Stimulated activated CD8-positive, alpha-beta memory T cell treated with anti-CD3 and anti-CD28 coated beads, Interleukin-4, amount 100 ng/mL, for 4 hours (primary cell): ENCODE results near the gene DSCAML1.

Experiments
- DNase-seq, 2 donors: peaks; one replicate each; pipeline ENCODE4 v3.0.0-alpha.2; 2020; ENCODE audit warnings: low read depth in 2 of 2, low spot score in 1 of 2

Gene DSCAML1

GRCh38 chr11:117701781-117702180 is 95.2 kb downstream of the DSCAML1 start:
- DNase-seq, result no peak

DNA sequence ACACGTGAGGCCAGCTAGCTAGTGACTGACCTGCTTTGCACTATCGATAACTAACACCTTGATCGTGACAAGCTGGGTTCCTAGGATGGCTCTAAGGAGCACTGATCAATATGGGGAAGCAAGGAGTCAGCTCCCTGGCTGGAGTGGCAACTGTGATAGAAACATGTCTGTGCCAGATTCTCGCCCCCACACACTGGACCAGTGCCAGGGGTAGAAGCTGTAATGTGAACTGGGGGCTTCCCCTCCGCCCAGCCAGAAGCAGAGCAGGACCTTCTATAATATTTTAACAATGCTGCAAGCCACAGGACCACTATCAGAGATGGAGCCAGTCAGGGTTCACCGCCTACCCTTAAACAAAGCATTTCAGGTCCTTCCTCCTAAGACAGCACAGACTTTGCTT is 96.5 kb downstream of the DSCAML1 start:
- DNase-seq, result no peak

- DNase-seq, result no peak
These were observed 99.7 kb downstream of the DSCAML1 start for GRCh38 chr11:117697319-117697718.

GRCh38 chr11:117696540-117696939 is 100.5 kb downstream of the DSCAML1 start:
- no peak for DNase-seq

GRCh38 chr11:117693344-117693743 is 103.7 kb downstream of the DSCAML1 start:
- DNase-seq, result no peak

- no peak for DNase-seq
These were observed 105.5 kb downstream of the DSCAML1 start for GRCh38 chr11:117691516-117691915.

- no peak for DNase-seq
These were observed 105.8 kb downstream of the DSCAML1 start for GRCh38 chr11:117691218-117691514.

- no peak for DNase-seq
These were observed 106.4 kb downstream of the DSCAML1 start for GRCh38 chr11:117690484-117691217.

DNA sequence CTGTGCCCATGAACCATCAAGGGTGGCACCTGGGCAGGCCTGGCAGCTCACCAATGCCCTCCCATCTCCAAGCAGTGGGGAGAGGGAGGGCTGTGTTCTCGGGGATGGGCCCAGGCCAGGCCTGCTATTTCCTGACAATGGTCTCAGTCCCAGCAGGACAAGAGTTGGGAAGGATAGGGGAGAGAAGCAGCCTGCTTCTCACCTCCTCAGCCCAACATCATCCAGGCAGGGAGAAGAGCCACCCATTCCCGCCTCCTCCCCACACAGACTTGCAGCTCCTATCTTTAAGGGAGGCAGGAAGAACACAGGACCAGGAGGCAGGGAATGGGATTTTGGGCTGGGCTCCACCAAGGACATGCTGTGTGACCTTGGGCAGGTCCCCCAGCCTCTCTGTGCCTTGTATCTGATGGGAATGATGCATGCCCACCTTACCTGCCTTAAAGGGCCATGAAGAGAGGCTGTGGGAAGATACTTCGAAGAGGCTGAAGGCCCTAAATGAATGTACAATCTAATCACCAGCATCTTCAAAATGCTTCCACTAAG is 108.7 kb downstream of the DSCAML1 start:
- no peak for DNase-seq

DNA sequence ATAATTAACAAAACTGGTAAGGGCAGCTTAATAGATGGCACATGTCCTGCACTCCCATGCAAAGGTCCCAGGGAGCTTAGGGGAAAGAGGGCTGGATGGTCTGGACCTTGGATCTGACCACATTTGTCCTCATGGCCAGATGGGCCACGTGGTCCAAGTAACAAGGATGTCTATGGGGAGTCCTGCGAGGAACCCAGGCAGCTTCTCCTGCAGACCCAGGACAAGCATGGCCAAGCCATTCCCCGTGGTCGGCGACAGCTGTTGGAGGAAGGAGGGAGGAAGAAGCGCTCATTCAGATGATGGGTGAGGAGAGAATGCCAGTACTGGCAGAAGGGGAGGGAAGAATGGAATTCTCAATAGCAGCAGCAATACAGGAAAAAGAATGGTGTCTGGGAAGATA is 109.2 kb downstream of the DSCAML1 start:
- no peak for DNase-seq

DNA sequence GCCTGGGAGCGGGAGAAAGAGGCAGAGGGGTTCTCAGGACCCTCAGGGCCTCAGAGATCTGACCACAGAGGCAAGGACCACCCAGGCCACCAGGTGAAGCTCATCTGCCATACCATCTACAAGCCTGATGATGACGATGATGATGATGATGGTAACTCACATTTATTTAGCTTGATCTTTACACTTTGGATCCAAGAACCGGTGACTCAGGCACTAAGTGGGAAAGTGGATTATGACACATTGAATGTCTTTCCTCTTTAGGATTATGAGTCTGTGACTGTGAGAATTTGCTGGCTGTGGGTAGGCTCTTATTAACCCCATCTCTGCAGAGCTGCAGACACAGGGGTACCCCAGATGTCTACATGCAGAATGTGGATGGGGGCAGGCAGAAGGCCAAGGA is 110.3 kb downstream of the DSCAML1 start:
- no peak for DNase-seq

- DNase-seq, result no peak
These were observed 111.5 kb downstream of the DSCAML1 start for GRCh38 chr11:117685566-117685965.

DNA sequence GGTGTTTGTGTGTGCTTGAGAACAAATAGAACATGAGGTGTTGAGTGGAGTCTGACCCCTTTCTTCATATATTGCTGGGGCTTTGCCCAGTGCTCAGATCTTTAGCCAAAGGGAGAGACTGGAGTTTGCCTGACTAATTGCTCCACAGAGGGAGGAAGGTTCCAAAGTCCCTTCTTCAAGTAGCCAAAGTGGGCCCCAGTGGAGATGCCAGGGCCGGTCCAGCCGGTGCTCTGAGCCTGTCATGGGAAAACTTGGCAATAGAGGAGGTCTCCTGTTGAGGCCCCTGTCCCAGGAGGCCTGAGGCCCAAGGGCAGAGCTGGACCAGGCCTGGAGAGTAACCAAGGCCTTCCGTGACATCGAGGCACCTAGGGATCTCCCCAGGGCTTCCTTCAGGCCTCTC is 112.3 kb downstream of the DSCAML1 start:
- DNase-seq, result no peak

GRCh38 chr11:117684111-117684510 is 112.9 kb downstream of the DSCAML1 start:
- no peak for DNase-seq

- no peak for DNase-seq
These were observed 115.6 kb downstream of the DSCAML1 start for GRCh38 chr11:117681438-117681837.

DNA sequence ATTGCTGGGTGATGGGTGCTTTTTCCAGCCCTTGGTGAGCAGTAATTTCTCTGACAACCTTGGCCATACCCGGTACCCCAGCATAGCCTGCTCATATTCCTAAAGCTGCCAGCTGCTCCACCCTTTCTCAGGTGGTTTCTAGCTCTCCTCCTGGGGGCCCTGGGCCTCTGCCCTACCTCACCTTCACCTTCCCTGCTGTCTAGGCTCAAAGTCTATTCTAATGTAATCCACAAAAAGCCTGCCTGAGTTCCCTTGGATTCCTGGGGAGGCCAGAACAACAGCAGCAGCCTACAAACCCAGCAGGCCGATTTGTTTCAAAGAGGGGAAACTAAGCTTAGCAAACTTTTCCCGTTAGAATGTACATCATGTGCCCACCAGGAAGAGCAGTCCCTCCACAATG is 117.6 kb downstream of the DSCAML1 start:
- no peak for DNase-seq

- no peak for DNase-seq
These were observed 118.2 kb downstream of the DSCAML1 start for GRCh38 chr11:117678658-117679406.

DNA sequence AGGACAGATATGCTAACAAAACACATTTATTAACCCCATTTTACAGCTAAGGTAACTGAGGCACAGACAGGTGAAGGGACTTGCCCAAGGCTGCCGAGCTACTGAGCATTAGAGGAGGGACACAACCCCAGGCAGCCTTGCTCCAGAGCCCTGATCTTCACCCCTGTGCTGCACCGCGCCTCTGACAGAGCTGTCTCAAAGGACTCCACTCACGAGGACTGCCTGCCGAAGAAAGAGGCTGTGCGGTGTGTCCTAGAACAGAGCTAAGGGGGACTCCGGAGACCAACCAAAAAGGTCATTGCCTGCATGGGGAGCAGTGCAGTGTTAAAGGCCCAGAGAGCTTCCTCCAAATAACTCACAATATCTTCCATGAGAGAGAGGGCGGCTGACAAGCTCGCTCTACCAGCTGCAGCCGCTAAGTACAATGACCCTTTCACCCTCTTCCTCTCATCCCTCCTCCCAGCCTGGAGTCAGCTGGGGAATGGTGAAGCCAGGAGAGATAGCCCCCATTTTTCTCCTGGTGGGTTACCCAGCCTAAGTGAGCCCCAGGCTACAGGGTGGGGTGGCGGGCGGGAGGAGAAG is 119.2 kb downstream of the DSCAML1 start:
- no peak for DNase-seq

DNA sequence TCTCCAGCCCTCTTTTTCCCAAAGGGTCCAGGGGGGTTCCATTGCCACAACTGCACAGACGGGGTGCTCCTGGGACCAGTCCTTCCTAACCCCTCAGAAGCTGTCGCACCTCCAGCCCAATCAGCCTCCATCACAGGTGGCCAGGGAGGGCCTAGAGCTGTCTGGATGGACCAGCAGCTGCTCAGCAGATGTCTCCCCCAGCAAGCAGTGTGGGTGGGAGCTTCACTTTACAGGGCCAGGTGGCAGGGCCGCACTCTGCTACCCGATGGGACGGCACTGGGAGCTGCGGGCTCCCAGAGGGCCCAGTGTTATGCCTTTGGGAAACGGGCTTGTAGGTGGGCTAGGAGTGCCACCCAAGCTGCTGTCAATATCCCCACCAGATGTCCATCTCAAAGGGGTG is 120.5 kb downstream of the DSCAML1 start:
- DNase-seq, result no peak

DNA sequence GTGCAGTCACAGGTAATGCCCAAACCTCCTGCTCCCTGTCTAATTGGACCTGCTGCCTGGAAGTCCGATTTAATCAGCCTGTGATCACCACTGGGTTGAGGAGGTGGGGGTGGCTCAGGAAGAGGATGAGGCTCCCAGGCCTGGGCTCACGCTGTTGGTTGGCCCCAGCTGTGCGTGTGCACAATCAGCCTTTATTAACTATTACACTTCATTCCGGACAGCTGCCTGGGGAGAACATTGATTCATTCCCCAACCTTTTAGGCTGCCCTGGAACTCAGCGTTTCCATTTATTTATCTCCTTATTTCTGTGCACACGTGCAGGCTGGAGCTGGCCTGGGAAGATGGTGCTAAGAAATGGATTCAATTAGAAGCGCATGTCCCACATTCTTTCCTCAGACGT is 123.4 kb downstream of the DSCAML1 start:
- no peak for DNase-seq

- DNase-seq, result no peak
These were observed 125.6 kb downstream of the DSCAML1 start for GRCh38 chr11:117671370-117671769.

DNA sequence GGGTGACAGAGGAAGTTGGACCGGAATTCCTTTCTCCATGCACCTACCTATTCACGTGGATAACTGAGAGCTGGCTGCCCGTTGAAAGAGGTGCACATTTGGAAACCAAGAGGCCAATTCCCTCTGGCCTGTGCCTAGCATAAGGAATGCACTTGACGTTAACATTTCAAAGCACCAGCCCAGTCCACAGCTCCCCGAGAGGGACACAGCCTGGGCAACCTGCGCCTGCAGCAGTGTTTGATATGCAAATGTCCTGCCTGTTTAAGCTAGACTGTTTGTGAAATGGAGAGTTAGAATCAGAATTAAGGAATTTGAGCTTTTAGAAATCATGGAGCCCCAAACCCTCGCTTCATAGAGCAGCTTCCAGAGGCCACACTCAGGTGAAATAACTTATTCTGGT is 126.1 kb downstream of the DSCAML1 start:
- DNase-seq, result no peak
